H1 (cell line): ENCODE results near the gene MYOG. TPM values are rescaled to one million over a fixed set of nuclear protein-coding genes. Genes with fewer than 3 reads are reported as not detected.

Source experiments
- CHD7 ChIP-seq: fragments of 300-600 bp; sonication (generic); IDR thresholded peaks from 2 replicates; pipeline ENCODE4 v1.7.1; 2012; ENCODE audit warnings: low read length, moderate library complexity, mild to moderate bottlenecking, inconsistent platforms; ENCODE audit not compliant: insufficient replicate concordance
- polyA plus RNA-seq, 7 experiments: library from polyadenylated mRNA; depleted of rRNA in 3 of 7; stranded (reverse) in 5 of 7; unstranded in 2 of 7; fragments of >200 nt in 5 of 7; fragments of 200-250 nt in 2 of 7; gene quantifications; 1 replicate in 5 of 7; 2 replicates in 1 of 7; 4 replicates in 1 of 7; pipeline versions ENCODE4 v1.2.1 to v1.2.3, GENCODE V29; 2011 to 2013; ENCODE audit warnings: missing spikeins in 2 of 7, mixed read lengths in 2 of 7
- total RNA-seq: library from RNA; stranded (reverse); fragmentation: NEBNext Ultra II Directional; extraction: Animal tissue kit (Norgen Biotek cat#: 25700); gene quantifications from 2 replicates; pipeline ENCODE4 v1.2.1, GENCODE V29; 2021

MYOG gene
- total and polyA plus RNA-seq, 2 of the 8 experiments (the other 6 are each of a cell fraction or from before 2014, with no cell fraction given), result not detected

- TF ChIP-seq CHD7, result no peak
These were observed 41.3 kb upstream of the MYOG start (continued) for GRCh38 chr1:203126866-203127665.
